Measurements from ENCODE around the gene KLHL13.
"Not testable (repeated sequence)": the region's sequence is repeated elsewhere in the genome, so short reads cannot be mapped to it uniquely, and the experiment has no call there.

Gene KLHL13

DNA sequence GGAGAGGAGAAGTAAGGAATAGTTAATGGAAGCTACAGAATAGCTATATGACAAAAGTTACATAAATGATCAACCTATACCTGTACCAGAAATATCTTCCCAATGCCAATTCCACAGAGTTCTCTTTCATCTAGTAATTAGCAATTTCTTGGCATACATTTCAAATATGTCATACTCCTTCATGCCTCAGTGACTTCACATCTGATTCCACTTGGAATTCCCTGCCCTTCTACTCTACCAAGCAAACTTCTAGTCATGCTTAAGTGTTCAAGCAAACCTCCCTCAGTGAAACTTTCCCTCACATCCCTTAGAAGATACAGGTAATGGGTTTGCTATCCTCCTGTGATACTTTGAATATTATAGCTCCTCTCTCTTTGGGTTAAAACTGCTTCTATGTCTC lies 127.1 kb downstream of the KLHL13 start:
- no peak for DNase-seq

DNA sequence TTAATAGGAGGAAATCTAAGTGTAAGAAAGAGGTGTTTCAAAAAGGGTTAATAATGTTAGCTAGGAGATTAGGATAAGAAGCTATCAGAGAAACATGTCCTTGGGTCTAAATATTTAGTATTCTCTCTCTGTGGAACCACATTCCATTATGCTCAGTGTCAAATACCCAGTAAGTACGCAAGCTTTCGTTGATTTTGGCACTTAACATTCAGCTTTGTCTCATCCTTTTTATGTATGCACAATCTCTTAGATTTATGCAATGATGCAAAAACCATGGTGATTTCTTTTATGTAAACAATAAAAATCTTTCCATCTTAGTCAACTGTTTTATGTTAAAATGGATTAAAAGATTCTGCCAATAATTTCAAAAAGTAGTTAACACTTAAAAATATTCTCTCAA lies 129.2 kb downstream of the KLHL13 start:
- no peak for DNase-seq

DNA sequence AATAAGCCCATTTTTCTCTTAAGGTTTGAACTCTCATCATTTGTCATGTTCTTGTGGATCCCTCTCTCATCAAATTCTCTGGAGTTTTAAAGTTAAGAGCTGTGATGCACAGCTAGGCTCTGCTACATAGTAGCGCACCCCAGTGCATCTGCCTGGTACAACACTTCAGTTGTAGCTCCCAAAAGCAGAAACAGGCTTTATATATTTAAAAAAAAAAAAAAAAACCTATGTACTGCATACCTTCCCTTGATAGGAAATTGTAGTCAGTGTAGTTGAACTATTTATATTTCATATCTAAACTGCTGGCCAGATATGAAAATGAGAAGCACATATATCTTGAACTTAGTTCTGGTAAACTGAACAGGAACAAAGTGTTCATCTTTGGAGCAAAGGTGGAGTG lies 131.4 kb downstream of the KLHL13 start:
- DNase-seq, result no peak

DNA sequence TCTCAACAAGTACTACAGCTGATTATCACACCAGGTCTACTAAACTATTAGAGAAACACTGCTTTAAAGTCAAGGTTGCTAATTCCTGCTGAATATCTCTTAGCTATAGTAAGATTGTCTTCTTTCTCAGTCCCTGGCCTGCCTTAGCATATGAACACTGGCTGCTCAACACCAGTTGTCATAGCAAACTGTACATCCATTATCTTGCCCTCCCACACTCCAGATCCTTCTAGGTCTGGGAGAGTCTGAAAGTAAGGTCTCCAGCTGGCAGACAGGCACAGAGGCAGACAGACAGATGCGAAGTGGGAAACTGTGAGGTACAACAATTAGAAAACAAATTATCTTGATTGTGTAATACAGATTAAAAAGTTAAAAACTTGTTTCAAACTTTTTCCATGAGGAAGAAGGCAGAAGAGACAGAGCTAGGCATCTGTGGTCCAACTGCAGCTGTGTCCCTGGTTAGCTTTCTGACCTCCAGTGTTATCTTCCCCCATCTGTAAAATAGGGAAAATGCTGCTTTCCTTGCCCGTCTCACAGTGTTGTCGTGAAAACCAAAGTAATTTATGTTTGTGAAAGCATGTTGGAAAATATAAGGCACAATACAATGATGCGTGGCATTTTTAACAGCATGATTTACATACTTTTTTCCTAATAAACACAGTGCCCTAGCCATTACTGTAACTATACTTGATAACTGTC lies 133.8 kb downstream of the KLHL13 start:
- DNase-seq, result no peak

DNA sequence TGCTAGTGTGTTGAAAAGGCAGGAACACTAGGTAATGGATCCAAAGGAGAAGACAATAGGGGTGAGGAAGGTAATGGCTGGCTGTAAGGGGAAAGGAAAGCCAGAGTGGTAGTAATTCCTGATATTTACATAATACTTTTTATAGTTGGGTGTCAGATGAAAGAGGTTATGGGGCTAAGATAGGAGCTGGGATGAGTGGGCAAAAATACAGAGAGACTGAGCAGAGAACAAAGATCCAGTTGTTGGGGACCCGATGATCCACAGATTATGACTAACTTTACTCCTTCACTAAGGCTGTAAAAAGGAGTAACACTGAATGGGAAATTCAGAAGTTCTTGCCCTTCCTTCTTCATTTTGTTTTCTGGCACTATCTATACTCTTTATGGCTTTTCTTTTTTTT lies 138.2 kb downstream of the KLHL13 start:
- no peak for DNase-seq

GRCh38 chrX:117977526-117977925 lies 139.1 kb downstream of the KLHL13 start:
- no peak for DNase-seq

- DNase-seq, result no peak
These were observed 143.4 kb downstream of the KLHL13 start for GRCh38 chrX:117973110-117973807.

DNA sequence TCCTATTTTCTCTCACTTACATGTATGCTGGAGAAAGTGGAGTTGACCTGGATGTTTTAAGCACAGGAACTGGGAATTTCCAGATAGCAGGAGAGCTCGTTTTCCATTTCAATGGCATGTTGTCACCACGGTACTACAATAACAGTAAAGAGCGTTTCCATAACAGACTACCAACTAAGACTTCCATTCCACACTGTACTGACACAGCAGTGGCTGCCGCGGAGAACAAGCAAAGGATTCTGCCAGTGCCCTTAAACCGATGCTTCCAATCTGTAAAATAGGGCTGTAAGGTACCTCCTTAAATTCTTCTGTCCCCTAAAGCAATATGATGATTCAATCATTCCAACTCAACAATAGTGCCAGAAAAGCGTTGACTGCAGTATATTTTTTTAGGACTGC lies 143.9 kb downstream of the KLHL13 start:
- DNase-seq, result no peak

- DNase-seq, result no peak
These were observed 146.8 kb downstream of the KLHL13 start for GRCh38 chrX:117969782-117970181.

DNA sequence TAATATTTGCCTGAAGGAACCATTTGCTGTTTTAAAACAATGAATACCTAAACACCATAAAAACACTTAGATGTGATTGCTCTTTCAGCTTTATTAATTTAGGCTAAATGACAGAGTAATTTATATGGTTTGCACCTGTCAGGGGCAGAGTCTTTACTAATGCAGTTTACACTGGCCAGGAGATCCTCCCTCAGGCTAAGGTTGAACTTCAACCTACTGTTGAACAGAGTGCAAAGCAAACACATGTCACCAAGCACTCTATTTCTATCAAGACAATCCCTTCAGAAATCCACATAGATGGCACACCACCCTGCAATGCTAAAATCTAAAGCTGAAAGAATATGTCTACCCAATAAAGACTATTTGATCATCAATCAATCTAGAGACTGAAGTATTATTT lies 147.3 kb downstream of the KLHL13 start:
- DNase-seq, result no peak

- DNase-seq, result no peak
These were observed 157.6 kb downstream of the KLHL13 start for GRCh38 chrX:117959045-117959444.

GRCh38 chrX:117957128-117957527 lies 159.5 kb downstream of the KLHL13 start:
- no peak for DNase-seq

DNA sequence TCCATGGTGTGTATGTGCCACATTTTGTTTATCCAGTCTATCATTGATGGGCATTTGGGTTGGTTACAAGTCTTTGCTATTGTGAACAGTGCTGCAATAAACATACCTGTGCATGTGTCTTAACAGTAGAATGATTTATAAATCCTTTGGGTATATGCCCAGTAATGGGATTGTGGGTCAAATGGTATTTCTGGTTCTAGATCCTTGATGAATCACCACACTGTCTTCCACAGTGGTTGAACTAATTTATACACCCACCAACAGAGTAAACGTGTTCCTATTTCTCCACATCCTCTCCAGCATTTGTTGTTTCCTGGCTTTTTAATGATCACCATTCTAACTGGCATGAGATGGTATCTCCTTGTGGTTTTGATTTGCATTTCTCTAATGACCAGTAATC lies 177.3 kb downstream of the KLHL13 start:
- DNase-seq, result not testable (repeated sequence)

- DNase-seq, result no peak
These were observed 180.5 kb downstream of the KLHL13 start for GRCh38 chrX:117936118-117936517.

DNA sequence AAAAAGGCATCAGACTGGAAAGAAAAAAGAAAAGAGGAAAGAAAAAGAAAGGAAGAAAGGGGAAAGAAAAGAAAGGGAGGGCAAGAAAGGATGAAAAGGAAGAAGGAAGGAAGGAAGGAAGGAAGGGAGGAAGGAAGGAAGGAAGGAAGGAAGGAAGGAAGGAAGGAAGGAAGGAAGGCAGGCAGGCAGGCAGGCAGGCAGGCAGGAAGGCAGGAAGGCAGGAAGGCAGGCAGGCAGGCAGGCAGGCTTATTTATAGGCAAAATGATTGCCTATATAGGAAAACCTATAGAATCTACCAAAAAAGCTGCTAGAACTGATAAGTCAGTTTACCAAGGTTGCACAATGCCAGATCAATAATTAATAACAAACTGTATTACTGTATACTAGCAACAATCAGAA lies 186.5 kb downstream of the KLHL13 start:
- DNase-seq, result not testable (repeated sequence)

DNA sequence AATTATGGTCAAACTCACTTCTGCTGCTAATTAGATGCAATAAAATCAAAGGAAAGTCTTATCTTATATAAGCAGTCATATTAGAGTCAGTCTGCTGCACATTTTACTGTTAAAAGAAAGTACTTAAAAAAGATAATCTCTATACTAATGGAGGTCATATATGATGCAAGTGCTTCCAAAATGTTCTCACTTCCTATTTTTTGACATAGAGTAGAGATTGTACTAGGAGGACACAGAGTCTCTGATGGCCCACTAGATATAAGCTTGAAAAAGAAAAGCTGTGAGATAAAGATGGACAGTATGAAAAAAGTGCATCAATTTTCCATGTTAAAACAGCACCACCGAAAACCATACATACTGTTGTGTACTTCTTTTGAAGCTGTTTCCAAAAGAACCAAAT lies 196.9 kb downstream of the KLHL13 start:
- no peak for DNase-seq

DNA sequence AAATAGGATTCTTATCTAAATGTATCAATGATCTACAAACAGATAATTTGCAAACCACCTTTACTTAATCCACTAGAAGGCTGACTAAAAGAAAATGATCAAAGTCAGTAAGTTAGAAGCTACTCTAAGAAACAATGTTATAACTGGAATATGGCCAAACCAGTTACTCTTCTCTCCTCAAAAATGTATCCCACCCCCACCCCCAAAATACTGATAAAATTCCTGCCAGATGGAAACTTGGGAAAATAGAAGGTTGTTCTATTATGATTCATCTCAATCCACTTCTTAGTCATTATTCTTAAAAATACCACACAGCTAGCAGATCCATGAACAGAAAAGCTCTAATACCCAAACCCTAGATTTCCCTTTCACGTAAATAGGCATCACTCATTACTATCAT lies 206.4 kb downstream of the KLHL13 start:
- no peak for DNase-seq

DNA sequence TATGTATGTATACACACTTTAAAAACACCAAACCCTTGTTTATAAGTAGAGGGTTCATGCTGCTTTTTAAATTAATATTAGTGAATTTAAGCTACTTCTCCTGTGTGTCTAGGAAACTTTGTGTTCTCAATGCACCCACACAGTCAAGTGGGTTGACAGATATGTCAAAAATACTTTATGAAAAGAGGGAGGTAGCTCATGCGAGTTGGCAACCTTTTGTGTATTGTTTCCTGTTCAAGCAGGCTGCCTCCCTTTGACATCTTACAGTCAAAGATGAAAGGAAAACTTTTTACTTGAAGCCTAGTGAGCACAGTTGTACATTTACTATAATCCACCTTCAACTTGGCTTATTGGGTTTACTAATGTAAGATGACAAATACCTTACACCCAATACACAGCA lies 218.4 kb downstream of the KLHL13 start:
- no peak for DNase-seq

DNA sequence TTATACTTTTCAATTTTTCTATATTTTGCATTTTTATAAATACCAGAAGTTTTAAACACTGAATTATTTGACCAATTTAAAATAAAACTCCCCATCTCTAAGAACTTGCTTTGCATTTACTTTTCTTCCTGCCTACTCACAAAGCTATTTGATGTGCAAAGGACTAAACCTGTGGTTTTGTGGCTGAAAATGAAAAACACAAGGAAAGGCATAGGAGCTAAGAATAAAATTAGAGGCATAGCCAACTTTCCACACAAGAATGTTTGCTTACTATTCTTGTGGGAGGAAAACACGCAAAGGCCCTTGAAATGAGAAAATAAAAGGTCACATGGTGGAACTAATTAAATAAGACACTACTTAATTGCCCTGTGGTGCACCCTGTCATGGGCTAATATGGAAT lies 221.2 kb downstream of the KLHL13 start:
- DNase-seq, result no peak

DNA sequence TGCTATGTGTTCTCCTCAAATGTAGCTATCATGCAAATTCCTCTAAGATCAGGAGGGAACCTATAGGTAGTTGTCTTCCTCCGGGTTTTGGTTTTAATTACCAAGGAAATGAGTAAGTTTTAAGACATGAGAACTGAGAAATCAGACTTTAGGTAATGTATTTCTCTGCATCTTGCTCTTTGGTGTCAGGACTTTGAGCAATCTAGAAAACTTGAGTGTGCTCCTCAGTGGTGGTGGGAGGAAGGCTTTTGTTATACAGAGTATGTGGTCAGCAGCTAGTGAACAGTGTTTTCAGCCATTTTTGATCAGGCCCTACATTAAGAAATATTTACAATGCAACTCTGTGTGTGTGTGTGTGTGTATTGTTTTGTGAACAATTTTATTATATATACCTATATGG lies 224.1 kb downstream of the KLHL13 start:
- DNase-seq, result no peak

DNA sequence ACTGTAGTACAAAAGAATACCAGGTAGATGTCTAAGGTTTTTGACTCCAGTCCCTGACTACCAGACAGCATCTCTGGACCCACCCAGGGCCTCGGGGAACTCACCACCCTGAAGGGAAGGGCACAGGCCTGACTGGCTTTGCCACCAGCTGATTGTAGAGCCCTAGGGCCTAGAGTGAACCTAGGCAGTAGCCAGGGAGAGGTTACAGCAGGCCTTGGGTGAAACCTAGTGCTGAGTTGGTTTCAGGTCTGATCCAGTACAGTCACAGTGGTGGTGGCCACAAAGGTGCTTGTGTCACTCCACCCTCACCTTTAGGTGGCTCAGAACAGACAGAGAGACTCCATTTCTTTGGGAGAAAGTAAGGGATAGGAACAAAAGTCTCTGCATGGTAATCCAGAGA lies 244.8 kb downstream of the KLHL13 start:
- DNase-seq, result no peak

DNA sequence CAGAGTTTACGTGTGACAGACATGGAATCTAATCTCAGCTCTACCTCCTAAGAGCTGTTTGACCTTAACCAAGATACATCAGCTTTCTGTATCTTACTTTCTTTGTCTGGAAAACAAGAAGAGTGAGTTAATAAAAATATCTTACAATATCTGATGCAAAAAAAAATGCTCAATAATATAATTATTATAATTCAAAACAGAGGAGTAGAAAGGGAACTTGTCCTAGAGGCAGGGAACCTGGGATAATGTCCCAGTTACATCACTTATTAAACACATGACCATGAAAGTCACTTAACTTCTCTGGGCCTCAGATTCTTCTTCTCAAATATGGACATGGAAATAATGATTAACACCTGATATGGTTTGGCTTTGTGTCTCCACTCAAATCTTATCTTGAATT lies 256.1 kb downstream of the KLHL13 start:
- no peak for DNase-seq

GRCh38 chrX:117854806-117855205 lies 261.8 kb downstream of the KLHL13 start:
- DNase-seq, result no peak

- no peak for DNase-seq
These were observed 265.6 kb downstream of the KLHL13 start for GRCh38 chrX:117851025-117851424.

All from NCI-H187 (cell line).